Measurements from ENCODE around the gene GTF2H4. TPM values are rescaled to one million over a fixed set of nuclear protein-coding genes. Genes with fewer than 3 reads are reported as not detected.

GTF2H4 gene
- total and polyA plus RNA-seq, 12 donors, result 3.7 to 71.9 (median 29.9) TPM

DNA sequence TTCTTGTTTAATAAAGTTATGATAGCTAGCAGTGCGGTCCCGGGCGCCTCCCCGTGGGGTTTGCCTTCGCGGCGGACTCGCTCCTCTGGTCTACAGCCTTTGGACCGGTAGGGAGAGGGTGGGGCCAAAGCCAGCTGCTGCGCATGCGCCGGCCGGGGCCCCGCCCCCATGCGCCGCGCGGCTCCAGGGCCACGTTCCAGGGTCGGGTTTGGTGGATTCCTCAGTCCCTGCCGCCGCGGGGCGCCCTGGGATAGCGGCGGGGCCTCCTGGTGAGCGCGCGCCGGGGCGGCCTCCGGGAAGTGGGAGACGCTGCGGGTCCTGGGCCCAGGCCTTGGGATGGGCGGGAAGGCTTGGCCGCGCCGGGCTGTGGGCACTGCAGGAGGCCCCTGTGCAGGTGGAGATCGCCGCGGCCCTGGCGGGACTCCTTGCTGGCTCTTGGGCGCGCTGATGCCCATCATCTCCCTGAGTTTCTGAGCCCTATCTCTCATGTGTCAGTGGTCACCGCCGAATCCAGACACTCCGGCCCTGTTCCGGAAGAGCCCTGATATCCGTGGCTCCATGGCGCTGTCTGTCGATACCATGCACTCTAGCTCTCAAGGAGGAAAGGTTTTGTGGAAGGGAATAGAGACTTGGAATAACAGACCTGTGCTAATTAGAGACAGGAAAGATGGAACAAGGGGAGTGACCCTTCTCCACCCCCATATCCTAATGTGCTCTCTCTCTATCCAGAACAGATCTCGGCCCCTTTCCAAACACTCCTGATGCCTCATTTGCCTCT lies 6.3 kb downstream of the GTF2H4 start, which contains the start of gene VARS2:
VARS2 (plus strand) TSS at position 163 of the 778 bp plus-strand sequence; CDS start at position 762, 599 bp downstream.
- peak within 1 kb of the TSS; percentile 50 to 94 (median 79) for H3K27ac ChIP-seq
- intact Hi-C loops (cut with DNase I), result loop anchor here in 1 of 2 donors (5.0 kb wide), 1 partner anchor 37 kb away; no protein-coding TSS in a partner anchor
- H3K27me3 ChIP-seq, result no peaks in the 10 kb centered on the region
- TF ChIP-seq POLR2A (IDR thresholded peaks at IDR 0.05), result peak; percentile 89 to 91
- TF ChIP-seq, protein P1, sequence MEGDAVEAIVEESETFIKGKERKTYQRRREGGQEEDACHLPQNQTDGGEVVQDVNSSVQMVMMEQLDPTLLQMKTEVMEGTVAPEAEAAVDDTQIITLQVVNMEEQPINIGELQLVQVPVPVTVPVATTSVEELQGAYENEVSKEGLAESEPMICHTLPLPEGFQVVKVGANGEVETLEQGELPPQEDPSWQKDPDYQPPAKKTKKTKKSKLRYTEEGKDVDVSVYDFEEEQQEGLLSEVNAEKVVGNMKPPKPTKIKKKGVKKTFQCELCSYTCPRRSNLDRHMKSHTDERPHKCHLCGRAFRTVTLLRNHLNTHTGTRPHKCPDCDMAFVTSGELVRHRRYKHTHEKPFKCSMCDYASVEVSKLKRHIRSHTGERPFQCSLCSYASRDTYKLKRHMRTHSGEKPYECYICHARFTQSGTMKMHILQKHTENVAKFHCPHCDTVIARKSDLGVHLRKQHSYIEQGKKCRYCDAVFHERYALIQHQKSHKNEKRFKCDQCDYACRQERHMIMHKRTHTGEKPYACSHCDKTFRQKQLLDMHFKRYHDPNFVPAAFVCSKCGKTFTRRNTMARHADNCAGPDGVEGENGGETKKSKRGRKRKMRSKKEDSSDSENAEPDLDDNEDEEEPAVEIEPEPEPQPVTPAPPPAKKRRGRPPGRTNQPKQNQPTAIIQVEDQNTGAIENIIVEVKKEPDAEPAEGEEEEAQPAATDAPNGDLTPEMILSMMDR (IDR thresholded peaks at IDR 0.05), result peak in 5 of 6 experiments; percentile 28 to 42 (median 34)
- H3K36me3 ChIP-seq (replicated peaks in 1 of 2), result peaks cover 0 to 58% of the 10 kb centered on the region in 2 donors
- peak within 1 kb of the TSS in 3 of 4 donors; percentile 21 to 77 (median 35) for H3K4me3 ChIP-seq
- 0 to 5% (median 1%) methylated on average over 3 to 52 of the region's 52 CpGs for WGBS, 4 donors
- H3K4me1 ChIP-seq (replicated peaks in 1 of 2), result peaks cover 10 to 27% of the 10 kb centered on the region in 2 donors
- no peaks in the 10 kb centered on the region for H3K9me3 ChIP-seq (replicated peaks in 1 of 3)
- DNase-seq, result peak; percentile 88 to 97 (median 94)

DNA sequence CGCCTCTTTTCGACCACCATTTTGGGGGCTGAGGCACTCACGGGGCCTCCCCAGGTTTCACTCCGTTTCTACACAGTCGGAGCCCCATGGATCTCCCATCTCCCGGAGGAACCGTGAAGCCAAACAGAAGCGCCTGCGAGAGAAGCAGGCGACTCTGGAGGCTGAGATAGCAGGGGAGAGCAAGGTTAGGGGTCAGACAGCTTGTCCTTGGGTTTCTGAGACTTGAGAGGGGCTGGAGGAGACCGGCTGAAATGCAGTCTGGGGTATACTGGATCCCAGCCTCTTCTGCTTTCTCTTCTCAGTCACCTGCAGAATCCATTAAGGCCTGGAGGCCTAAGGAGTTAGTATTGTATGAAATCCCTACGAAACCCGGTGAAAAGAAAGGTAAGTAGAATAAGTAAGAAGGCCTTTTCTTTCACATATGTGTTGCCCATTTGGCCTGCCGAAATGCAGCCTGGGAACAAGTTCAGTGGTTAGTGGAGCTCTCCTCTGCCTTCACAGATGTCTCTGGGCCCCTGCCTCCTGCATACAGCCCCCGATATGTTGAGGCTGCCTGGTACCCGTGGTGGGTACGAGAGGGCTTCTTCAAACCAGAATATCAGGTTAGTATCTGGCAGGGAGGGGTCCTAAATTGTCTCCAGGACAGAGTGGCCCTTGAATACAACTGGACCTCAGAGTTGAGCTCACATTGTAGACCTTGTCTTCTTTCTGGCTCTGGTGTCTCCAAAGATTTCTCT lies 7.0 kb downstream of the GTF2H4 start:
- intact Hi-C loops (cut with DNase I), result loop anchor here in 1 of 2 donors (5.0 kb wide), 3 partner anchors 38 to 162 kb away; no protein-coding TSS in a partner anchor
- WGBS, 4 donors, result 29 to 42% (median 36%) methylated on average over 14 to 17 of the region's 17 CpGs
- no peaks in the 10 kb centered on the region for H3K9me3 ChIP-seq (replicated peaks in 1 of 3)
- peak overlapping the region in 2 of 4 donors; percentile 35 to 77 for H3K4me3 ChIP-seq
- DNase-seq, result peak in 3 of 7 donors; percentile 18 to 60 (median 24)
- peak overlapping the region; percentile 50 to 94 (median 79) for H3K27ac ChIP-seq
- no peaks in the 10 kb centered on the region for H3K27me3 ChIP-seq
- H3K36me3 ChIP-seq (replicated peaks in 1 of 2), result peaks cover 0 to 59% of the 10 kb centered on the region in 2 donors
- H3K4me1 ChIP-seq (replicated peaks in 1 of 2), result peaks cover 10 to 24% of the 10 kb centered on the region in 2 donors
- TF ChIP-seq POLR2A (IDR thresholded peaks at IDR 0.05), result no peak
- TF ChIP-seq, protein P1 (IDR thresholded peaks at IDR 0.05), result no peak

DNA sequence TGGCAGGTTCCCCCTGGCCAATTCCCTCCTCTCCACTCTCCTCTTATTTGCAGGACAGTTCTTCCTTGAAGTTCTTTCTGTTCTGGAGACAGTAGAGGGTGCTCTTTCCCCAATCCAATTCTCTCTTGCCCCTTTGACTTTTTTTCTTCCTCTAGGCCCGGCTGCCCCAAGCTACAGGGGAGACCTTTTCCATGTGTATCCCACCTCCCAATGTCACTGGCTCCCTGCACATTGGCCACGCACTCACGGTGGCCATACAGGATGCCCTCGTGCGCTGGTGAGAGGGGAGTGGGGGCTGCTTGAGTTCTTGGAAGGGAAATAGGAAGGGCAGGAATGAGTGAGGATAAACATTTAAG lies 7.6 kb downstream of the GTF2H4 start:
- Histone ChIP-seq H3K4me1 (replicated peaks in 1 of 2) (peaks cover 10 to 24% of the 10 kb centered on the region in 2 donors), H3K9me3 (replicated peaks in 1 of 3) (no peaks in the 10 kb centered on the region), H3K27me3 (no peaks in the 10 kb centered on the region), H3K27ac (peak overlapping the region in 1 of 5 donors; percentile 92), H3K4me3 (no peak overlapping the region), H3K36me3 (replicated peaks in 1 of 2) (peaks cover 0 to 59% of the 10 kb centered on the region in 2 donors)
- intact Hi-C loops (cut with DNase I), result loop anchor here in 1 of 2 donors (5.0 kb wide), 2 partner anchors 127 to 162 kb away; no protein-coding TSS in a partner anchor
- WGBS, 4 donors, result 22 to 29% (median 27%) methylated on average over 5 of the region's 5 CpGs
- peak in 4 of 7 donors; percentile 23 to 37 (median 32) for DNase-seq
- no peak for TF ChIP-seq POLR2A (IDR thresholded peaks at IDR 0.05)
- TF ChIP-seq, protein P1 (IDR thresholded peaks at IDR 0.05), result peak; percentile 37 to 74 (median 59)

DNA sequence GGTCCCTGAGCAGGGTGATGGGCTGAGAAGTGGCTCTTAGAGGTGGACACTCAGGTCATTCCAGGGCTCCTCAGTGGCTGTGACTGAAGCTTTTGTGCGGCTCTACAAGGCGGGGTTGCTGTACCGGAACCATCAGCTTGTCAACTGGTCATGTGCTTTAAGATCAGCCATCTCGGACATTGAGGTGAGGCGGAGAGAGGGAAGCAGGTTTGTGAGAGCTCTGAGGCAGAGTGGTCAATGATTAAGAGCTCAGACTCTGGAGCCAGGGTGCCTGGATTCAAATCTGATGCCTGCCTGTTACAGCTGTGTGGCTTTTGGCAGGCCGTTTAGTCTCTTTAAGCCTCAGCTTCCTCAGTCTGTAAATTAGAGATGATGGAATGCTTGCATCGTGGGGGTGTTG lies 9.0 kb downstream of the GTF2H4 start:
- no peak for DNase-seq
- intact Hi-C loops (cut with DNase I), result loop anchor here in 1 of 2 donors (5.0 kb wide), 2 partner anchors 125 to 160 kb away; no protein-coding TSS in a partner anchor
- Histone ChIP-seq H3K4me3 (no peak overlapping the region), H3K36me3 (replicated peaks in 1 of 2) (peaks cover 0 to 60% of the 10 kb centered on the region in 2 donors), H3K9me3 (replicated peaks in 1 of 3) (no peaks in the 10 kb centered on the region), H3K27me3 (no peaks in the 10 kb centered on the region), H3K27ac (no peak overlapping the region), H3K4me1 (replicated peaks in 1 of 2) (peaks cover 10 to 24% of the 10 kb centered on the region in 2 donors)
- TF ChIP-seq, protein P1 (IDR thresholded peaks at IDR 0.05), result no peak
- TF ChIP-seq POLR2A (IDR thresholded peaks at IDR 0.05), result no peak
- WGBS, 4 donors, result 90 to 94% (median 92%) methylated on average over 4 to 7 of the region's 7 CpGs

Data from adrenal gland (tissue), 12 donors.